Stimulated activated CD4-positive, alpha-beta T cell treated with anti-CD3 and anti-CD28 coated beads, Interleukin-12 subunit alpha, Interleukin-12 subunit beta, amount 100 ng/mL, for 48 hours (primary cell): ENCODE data around the gene DMAP1.
"Not testable (repeated sequence)": the region's sequence is repeated elsewhere in the genome, so short reads cannot be mapped to it uniquely, and the experiment has no call there.

Experiments
- DNase-seq, 3 donors: peaks; one replicate each; pipeline ENCODE4 v3.0.0-alpha.2; 2020; ENCODE audit warnings: low read depth in 2 of 3, low spot score in 1 of 3

The DMAP1 gene, protein sequence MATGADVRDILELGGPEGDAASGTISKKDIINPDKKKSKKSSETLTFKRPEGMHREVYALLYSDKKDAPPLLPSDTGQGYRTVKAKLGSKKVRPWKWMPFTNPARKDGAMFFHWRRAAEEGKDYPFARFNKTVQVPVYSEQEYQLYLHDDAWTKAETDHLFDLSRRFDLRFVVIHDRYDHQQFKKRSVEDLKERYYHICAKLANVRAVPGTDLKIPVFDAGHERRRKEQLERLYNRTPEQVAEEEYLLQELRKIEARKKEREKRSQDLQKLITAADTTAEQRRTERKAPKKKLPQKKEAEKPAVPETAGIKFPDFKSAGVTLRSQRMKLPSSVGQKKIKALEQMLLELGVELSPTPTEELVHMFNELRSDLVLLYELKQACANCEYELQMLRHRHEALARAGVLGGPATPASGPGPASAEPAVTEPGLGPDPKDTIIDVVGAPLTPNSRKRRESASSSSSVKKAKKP

DNA sequence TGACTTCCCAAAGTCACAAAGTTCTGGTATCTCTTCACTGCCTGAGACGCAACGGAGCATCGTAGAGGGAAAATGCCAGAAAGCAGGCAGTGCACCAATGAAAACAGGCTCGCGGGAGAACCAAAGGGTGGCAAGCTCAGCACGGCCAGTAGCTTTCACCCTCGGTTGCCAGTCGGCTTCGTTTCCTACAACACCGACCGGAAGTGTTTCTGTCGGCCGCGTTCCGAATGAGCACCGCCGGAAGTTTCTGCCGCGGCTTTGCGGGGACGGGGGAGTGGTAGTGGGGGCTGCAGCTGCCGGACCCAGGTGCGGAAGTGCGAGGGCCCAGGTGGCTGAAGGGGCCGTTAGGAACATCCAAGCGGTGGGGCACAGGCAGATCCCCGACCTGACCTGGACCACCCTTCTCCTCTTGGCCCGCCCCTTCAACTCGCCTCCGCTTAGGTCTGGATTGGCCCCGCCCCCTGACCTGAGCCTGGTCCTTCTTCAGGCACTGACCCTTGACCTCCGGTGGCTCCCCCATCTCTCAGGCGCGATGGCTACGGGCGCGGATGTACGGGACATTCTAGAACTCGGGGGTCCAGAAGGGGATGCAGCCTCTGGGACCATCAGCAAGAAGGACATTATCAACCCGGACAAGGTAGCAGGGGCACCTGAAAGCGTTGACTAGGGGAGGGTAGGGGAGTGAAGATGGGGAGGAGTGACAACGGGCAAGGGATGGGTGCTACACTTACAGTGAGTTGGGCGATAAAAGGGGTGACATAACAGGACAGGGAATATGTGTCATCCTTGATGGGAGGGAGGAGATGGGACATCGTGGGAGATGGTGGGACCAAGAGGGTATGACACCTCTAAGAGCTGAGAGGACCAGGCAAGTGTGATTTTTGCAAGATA, at the start of gene DMAP1:
Gene DMAP1, plus strand, starts transcription at position 250 of the 891 bp plus-strand sequence. Its CDS starts 283 bp downstream, at position 533.
- DNase-seq: peak; percentile 74 to 82 (median 81)

DNA sequence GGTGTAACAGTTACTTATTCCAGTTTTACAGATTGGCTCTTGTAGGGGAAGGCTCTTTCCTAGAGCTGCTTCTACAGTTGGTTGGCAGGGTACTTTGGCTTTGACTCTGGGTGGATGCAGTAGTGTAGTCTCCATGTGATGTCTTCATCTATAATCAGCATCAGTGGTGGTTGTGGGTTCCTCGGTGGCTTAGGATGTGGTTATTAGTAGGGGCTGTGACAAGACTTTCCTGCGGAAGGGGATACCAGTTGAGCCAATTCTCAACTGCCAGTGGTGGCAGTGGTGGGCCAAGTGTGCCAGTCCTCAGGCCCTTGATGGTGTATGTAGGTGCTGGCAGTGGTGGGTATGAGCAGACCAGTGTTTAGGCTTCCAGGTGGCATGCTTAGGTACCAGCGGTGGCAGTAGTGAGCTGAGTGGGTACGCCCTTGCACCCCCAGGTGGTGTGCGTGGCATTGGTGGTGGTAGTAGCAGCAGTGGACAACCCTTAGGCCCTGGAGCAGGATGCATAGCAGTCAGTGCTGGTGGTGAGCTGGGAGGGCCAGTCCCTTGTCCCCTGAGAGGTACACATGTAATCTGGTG, 44.7 kb upstream of the DMAP1 start:
- DNase-seq: no peak

DNA sequence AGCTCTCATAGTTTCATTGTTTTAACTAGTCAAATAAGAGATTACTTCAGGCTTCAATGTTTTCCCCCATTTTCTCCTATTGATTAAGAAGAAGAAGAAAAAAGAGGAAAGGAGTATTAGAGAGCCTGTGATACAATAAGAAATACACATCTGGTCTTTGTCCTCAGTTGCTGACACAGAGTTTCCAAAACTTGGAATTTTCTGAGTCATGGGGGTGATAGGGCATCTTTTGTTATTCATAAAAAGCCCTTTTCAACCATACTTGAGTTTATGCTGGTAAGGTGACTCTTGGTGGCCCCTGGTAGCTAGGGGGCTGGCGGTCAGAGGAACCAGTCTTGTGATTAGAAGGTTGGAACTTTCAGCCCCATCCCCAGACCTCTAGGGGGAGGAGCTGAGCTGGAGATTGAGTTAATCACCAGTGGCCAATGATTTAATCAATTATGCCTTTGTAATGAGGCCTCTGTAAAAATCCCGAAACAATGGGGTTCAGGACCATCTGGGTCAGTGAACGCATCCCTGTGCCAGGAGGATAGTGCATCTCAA, 42.9 kb upstream of the DMAP1 start:
- DNase-seq: no peak

DNA sequence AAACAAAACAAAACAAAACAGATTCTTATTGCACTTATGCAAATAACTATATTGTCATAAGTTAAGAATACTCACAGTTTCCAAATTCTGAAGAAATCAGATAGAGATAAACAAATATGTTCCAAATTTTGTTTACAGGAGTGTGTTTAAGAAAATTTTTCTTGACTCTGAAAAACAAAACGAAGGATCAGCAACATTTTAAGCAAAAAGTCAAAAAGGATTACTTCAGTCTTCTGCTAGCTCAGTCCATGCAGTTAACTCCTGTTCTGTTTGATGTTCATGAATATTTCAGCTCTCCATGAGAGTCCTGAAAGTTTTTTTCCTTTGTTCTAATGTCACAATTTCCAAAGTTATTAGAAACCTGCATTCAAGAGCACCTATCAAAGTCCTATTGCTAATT, 38.6 kb upstream of the DMAP1 start:
- no peak for DNase-seq

DNA sequence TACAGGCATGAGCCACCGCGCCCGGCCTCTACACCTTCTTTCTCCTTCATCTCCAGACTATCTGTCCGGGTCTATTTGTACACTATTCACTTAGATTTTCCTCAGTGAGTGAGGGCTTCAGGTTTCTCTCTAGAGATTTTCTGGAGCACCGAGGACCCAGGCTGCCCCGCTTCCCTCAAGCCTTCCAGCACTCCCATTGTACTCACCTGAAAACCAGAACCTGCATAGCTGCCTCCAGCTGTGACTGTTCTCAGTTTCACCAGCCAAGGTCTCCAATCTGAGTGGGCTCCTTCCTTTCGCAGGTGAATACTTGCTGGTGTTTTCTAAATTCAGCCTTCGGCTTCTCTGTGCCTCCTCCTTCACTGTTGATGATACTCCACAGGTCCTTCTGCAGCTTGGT, 12.9 kb upstream of the DMAP1 start:
- DNase-seq: no peak

DNA sequence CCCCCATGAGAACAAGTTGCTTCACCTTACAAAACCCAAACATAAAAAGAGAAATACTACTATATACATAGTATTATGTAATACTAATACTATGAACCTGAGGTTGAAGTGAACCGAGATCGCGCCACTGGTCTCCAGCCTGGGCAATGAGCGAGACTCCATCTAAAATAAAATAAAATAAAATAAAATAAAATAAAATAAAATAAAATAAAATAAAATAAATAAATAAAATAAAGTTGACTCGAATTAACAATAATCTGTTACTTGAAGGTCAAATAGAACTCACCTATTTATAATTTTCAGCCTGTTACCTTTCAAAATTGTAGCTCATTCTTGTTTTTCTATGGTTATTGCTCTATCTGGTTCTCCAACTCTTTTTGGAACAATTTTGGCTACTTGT, 6.7 kb upstream of the DMAP1 start:
- DNase-seq: not testable (repeated sequence)

DNA sequence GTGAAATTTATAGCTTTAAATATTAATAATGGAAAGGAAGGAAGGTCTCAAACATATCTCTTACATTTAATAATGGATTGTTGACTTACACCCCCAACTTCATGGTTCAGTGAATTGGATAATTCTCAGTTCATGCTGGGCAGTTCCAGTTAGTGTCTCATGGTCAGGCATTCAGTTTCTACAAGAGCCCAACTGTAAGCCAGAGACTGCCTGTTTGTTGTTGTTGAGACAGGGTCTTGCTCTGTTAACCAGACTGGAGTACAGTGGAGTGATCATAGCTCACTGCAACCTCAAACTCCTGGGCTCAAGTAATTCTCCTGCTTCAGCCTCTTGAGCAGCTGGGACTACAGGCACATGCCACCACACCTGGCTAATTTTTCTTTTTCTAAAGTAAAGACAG, 5.0 kb upstream of the DMAP1 start:
- no peak for DNase-seq

DNA sequence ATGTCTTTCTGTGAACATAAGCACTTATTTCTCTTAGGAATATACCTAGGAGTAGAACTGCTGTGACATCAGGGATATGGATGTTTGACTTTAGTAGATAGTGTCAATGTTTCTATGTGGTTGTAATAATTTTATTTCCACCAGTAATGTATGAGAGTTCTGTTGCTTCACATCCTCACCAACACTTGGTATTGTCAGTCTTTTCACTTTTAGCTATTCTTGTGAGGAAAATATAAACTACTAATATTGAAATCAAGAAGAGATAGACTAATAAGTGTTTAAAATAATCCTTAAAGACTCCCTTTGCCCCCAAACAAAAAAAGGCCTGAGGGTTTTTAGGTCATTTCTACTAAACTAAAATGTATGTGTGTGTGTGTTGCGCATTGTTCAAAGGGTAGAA, 2.7 kb upstream of the DMAP1 start:
- DNase-seq: no peak

DNA sequence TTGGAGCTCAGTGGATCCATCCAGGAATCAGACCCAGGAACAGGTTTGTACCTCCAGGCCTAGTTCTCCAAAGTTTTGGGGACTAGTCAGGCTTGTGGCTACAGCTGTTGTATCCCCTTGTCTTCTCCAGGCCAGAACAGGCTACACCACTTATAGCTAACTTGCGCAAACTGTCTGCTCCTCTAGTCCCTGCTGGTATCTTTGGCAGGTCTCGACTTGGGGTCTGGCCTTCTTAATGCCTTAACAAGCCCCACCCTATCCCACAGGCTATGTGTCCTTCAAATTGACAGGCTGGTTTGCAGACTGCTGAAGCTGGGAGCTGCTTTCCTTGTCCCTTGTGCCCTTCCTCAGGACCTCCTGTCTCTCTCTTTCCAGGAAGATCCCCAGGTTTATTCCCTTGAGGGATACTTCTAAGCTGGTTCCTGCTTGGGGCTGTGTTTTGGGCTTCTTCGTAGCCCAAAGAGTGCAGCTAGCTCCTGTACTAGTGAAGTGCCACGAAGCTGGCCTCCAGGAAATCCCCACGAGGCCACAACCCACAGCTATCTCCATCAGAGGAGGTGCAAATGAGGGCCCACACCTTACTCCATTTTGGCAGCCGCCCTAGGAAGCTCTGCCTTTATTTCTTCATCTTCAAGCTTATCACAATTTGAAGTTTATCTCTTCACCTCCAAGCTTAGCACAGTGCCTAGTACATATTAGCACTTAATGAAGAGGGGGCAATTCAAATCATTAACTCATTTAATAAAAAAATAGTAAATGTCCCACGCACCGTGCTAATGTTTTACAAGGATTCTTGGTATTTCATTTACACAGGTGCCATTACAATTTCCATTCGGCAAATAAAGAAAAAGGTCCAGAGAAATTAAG, 683 bp upstream of the DMAP1 start:
- peak; percentile 23 to 34 (median 33) for DNase-seq

DNA sequence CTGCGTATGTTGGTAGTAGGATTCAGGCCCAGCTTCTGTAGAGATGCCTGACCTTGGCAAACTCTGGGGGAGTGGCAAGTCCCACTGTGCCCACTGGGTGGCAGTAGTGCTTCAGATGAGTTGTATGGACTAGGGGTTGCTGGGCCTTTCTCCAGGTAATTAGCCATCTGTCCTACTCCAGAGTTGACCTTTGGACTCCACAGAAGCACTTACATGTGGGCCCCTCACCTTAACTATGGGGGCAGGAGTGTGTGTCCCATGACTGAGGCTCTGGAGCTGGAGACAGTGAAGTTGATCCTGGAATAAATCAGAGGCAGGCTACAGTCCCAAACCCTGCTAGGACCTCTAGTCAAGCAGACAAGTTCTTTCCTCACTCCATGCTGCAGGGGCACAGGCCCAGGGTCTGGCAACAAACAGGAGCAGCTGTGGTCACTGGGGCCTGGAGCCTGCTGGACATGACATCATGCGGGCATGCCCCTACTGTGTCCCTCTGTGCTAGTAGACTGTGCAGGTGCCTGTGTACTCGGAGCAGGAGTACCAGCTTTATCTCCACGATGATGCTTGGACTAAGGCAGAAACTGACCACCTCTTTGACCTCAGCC, 4.6 kb downstream of the DMAP1 start:
- DNase-seq: peak; percentile 65 to 86 (median 71)

DNA sequence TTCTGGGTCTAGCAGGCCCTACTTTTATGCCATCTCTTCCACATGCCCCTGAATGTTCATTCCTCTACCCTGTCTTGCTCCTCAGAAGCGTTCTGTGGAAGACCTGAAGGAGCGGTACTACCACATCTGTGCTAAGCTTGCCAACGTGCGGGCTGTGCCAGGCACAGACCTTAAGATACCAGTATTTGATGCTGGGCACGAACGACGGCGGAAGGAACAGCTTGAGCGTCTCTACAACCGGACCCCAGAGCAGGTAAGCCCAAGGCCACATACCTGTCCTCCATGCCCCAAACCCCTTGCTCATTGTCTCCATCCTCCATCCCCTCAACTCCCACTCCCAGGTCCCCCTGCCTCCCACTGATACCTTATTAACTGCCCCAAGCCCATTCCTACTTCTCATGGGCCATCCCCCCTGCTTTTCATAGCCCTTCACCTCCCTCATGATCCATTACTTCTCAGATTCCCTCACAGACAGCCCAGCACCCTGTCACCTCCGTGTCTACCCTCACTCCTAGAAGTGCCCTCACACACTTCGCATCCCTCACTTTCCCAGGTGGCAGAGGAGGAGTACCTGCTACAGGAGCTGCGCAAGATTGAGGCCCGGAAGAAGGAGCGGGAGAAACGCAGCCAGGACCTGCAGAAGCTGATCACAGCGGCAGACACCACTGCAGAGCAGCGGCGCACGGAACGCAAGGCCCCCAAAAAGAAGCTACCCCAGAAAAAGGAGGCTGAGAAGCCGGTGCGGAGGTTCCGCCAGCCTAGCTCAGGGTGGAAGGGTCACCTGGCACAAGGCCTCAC, 5.4 kb downstream of the DMAP1 start:
- no peak for DNase-seq

DNA sequence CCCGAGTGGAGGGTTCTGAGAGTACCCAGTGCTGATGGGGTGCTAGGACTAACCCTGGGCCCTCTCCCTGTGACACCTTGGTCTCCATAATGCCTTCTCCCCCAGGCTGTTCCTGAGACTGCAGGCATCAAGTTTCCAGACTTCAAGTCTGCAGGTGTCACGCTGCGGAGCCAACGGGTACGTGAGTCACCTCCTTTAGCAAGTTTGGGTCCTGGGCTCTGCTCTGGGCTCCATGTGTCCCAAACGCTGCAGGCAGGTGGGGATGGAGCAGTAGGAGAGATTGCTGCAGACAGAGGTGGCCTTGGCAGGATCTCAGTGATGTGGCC, 6.0 kb downstream of the DMAP1 start:
- DNase-seq: no peak

DNA sequence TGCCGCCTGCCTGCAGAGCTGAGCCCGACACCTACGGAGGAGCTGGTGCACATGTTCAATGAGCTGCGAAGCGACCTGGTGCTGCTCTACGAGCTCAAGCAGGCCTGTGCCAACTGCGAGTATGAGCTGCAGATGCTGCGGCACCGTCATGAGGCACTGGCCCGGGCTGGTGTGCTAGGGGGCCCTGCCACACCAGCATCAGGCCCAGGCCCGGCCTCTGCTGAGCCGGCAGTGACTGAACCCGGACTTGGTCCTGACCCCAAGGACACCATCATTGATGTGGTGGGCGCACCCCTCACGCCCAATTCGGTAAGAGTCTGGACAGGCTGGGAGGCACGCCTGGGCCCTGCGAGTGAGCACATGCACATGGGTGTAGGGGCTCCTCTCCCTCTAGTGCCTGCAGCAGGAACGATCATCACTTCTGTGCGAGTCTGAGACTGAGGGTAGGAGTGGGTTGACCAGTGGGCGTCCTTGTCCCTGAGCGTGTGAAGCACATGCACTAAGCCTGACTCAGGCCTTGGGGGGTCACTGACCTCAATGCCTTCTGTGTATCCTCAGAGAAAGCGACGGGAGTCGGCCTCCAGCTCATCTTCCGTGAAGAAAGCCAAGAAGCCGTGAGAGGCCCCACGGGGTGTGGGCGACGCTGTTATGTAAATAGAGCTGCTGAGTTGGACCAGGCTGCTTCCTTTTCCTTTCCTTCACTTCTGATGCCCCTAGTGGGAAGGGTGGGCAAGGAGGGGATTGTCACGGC, 6.9 kb downstream of the DMAP1 start:
- DNase-seq: no peak

DNA sequence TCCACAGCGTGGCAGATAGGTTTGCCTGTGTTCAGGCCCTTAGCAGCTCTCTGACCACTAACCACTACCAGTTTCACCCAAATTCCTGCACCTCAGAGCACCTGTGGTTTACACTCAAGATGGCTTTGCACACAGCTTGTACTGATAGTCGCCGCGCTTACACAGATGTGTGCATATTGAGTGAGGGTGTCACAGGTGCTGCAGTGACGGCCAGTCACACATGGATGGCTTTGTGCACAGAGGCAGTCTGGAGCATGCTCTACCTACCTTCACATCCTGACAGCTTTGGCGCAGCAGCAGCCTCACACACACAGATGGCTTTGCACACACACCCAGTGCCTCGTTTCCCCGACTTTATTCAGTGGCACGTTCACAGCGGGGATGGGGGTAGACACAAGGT, 7.5 kb downstream of the DMAP1 start:
- DNase-seq: no peak

DNA sequence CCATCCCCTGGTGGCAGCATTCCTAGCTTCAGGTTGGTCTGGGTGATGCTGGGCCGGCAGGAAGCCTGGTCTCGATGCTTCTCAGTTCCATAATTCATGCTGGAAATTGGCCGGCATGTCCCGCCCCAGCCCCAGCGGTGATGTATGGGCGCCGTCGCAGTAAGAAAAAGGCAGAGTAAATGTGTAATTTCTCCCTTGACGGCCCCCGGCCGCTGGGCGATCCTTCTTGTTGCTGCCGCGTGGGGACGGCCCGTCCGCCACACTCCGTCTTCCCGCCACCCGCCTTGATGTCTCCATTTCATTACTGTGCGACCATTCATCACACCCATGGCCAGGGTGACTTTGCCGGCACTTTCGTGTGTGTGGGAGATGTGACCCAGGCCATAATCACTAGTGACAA, 8.5 kb downstream of the DMAP1 start:
- no peak for DNase-seq

DNA sequence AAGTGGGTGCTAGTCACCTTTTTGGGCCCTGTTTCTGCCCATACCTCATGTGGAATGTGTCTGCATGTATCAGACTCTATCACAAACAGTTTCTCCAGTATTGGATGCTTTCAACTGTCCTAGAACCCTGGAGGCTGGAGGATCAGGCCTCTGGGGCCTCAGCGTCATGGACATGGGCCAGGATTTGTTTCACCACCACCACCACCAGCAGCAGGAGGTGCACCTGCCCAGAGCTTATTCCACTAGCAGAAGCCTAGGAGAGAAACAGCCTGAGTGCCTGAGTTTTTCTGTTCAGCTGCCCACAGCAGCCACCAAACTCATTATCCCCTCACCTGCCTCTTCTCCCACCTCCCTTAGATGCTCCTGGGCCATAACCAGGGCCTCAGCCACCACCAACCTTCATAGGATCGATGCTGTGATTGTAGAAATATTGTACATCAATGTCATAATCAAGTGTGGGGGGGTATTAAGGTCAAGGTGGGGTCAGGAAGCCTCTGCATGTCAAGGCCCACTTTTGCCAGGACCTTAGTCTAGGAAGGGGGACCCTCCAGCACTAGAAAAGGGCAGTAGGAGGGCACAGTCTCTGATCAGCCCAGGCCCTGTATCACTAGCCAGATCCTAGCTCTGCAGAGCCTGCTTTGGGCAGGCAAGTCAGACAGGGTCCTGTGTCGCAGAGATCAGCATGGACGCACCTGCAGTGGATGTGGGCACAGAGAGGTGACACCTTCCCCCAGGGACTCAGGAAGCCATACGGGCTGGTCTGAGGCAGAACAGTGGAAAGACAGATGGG, 9.3 kb downstream of the DMAP1 start:
- DNase-seq: no peak

DNA sequence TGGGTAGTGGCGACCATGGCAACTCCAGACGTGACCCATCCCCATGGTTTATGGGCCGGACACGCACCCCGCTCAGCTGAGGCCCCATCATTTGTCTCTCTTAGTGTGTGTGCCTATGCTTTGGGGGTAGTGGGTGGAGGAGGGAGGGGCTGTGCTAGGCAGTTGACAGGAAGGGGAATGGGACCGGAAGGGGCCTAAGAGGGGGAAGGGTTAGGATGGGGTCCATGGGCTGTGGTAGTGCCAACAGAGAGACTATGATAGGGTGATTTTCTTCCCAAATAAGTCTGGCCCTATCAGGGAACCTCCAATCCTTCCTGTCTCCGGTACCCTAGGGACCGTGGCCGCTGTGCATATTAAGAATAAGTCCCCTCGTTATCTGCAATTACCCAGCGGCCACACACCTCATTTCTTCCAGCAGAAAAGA, 9.9 kb downstream of the DMAP1 start:
- DNase-seq: no peak

DNA sequence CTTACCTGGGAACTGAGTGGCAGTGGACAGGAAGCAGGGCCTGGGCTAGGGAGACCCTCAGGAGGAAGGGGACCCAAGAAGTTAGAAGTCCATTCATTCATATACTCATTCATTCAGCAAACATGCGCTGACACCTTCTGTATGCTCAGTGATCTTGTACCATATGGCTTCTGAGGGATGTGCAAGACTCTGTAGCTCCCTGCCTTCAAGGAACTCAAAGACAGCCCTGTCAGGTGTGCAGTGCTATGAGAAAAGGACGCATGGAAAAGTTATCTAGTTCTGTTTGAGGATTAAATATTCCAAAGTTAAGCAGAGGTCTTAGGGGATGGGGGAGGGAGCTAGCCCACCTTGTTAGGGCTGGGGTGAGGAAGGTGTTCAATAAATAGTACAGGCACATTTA, 12.5 kb downstream of the DMAP1 start:
- DNase-seq: no peak
